GM18867 (cell line): ENCODE results near the gene ADPRS.

Experiments used
- ATAC-seq: cut with Tn5 transposase; IDR thresholded peaks from one replicate; pipeline ENCODE4 v1.9.1; 2021; ENCODE audit warnings: mild to moderate bottlenecking, moderate library complexity; ENCODE audit not compliant: unreplicated experiment

Gene ADPRS

DNA sequence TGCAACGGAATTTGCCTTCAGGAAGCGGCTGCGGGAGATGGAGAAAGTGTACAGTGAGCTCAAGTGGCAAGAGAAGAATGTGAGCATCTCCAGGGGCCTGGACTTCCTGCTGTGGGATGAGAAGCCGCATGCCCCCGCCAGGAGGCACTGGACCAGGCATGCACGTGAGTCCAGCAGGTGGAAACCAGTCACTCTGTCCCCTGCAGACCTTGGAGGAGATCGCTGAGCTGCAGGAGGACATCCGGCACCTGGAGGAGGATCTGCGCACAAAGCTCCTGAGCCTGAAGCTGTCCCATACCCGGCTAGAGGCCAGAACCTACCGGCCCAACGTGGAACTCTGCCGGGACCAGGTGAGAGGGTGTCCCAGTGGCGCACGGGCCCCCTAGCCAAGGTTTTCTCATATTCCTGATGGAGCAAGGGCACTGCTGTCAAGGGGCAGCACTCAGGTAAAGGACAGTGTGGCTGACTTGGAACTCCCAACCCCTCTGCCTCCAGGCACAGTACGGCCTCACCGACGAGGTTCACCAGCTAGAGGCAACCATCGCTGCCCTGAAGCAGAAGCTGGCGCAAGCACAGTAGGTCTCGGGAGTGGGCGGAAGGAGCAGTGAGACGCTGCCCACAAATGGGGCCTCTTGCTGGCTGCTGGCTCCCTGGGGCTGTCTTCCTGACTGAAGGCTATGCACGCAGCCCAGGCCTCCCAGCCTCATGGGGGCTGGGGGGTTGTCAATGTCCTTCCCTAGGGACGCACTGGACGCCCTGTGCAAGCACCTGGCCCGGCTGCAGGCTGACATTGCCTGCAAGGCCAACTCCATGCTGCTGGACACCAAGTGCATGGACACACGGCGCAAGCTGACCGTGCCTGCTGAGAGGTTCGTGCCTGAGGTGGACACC lies 1.2 kb upstream of the ADPRS start:
- no peak for ATAC-seq

DNA sequence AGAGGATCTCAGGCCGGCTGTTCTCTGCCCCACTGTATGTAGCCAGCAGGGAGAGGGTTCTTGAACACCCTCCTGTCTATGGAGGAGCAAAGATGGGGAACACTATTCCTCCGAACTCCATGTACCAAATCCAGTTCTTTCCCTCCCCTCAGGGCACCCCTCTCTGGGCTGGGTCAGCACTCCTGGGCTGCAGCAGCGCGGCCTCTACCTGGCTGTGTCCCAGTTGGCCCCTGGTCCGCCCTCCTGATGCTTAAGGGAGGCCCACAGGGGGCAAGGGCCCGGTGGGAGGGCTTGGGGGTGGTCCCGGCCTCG lies 471 bp upstream of the ADPRS start:
- ATAC-seq, result peak; percentile 1

DNA sequence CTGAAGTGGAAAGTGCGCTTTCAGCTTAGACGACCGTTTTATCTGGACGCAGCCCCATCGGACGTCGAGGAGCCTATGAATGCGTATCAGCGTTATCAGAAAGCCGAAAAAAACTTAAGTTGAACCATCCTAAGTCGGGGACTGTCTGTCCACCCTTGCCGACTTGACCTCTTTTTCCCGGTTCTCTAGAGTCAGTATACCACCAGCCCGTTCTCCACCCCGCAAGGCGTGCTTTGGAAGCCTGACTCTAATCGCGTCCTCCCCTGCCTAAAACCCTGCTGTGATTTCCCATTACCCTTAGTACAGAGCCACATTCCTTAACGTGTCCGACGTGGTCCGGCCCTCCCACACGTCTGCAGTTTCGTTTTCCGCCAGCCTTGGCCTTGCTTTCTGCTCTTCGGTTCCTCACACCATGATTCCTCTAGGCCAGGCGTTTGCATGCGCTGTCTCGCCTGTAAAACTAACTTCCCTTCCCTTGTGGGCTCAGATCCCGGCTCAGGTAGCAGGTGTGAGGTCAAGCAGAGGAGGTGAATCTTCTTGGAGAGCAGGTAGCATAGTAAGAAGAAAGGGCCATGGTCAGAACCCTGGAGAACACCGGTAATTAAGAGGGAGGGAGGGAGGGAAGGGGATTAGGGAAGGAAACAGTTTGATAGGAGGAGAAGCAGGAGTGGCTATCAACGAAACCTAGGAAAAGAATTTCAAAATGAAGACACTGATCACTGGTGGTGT lies 865 bp downstream of the ADPRS start:
- ATAC-seq, result no peak

DNA sequence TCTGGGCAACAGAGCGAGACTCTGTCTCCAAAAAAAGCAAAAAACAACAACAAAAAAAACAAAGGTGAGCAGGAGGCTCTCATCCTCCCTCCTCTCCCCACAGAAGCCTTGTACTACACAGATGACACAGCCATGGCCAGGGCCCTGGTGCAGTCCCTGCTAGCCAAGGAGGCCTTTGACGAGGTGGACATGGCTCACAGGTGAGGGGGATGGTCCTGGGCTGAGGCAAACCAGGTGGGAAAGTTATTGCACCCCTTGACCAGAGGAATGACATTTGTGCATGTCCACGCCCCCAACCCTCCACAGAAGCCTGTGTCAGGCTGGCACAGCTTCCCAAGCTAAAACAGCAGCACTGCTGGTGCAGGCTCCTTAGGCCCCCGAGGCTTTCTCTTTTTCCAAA lies 2.4 kb downstream of the ADPRS start:
- no peak for ATAC-seq

DNA sequence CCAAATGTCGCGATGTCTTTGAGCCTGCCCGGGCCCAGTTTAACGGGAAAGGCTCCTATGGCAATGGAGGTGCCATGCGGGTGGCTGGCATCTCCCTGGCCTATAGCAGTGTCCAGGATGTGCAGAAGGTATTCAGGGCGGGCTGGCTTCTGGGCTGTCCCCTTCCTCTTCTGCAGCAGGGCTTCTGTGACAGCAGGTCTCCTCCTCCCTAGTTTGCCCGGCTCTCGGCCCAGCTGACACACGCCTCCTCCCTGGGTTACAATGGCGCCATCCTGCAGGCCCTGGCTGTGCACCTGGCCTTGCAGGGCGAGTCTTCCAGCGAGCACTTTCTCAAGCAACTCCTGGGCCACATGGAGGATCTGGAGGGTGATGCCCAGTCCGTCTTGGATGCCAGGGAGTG lies 3.0 kb downstream of the ADPRS start:
- no peak for ATAC-seq

DNA sequence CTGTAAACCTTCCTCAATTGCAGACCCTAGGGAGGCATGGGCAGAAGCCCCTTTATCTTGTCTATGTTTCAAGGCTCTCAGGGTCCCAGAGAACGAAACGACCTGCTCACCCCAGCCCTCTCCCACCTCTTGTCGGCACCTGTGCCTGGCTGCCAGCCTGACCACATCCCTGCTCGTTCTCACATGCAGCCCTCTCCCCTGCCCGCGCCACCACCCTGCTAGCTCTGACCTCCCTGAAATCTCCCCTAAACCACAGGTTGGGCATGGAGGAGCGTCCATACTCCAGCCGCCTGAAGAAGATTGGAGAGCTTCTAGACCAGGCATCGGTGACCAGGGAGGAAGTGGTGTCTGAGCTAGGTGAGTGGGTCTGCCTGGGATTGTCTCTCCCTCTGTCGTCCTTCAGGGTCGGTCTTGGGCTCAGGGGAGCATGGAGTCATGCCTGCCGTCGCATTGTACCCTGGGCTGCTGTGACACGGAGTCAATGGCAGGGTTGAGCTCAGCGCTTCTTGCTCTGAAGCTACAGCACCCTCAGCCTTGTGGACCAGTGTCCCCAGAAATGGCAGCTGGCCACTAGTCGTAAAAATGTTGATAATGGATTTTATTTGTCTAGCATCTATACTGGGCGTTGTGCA lies 3.6 kb downstream of the ADPRS start:
- ATAC-seq, result no peak

DNA sequence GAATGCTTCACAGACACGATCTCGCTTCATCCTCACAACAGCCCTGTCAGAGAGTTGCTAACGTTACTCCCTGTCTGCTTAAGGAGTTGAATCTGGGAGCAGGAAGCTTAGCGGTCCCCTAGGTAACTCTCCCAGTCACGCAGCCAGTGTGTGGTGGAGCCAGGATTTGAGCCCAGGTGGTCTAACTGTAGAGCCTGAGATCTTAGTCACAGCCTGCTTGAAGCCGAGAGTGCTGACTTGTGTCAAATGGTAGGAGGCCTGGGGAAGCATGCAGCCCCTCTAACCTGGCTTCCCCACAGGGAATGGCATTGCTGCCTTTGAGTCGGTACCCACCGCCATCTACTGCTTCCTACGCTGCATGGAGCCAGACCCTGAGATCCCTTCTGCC lies 4.1 kb downstream of the ADPRS start:
- no peak for ATAC-seq

DNA sequence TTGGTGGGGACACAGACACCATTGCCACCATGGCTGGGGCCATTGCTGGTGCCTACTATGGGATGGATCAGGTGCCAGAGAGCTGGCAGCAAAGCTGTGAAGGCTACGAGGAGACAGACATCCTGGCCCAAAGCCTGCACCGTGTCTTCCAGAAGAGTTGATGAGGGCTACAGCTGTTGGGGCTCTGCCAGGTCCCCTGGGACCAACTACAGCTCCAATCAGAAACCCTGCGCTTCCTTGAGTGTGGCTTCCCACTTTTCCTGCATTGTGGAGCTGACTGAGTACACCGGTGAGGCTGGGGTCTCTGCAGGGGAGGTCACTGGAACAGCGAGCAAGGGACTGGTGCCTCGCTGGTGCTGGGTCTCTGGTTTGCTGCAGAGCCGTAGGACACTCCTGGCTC lies 4.5 kb downstream of the ADPRS start:
- ATAC-seq, result no peak

DNA sequence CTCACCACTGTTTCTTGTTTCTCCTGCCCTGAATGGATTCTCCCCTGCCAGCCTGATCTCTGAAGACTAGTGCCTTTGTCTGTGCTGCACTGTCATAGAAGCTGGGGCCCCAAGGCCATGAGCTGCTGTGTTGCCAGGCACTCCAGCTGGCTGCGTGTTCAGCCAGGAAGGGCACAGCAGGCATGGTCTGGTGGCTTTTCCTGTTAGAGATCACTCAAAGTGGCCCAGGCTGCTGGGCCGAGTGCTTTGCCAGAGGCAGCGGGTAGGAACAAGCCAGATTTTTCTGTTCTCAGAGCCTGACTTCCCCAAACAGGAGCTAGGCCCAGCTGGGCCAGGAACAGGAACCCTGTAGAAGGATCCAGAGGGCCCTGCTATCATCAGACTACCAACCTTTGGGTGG lies 5.2 kb downstream of the ADPRS start:
- ATAC-seq, result no peak

DNA sequence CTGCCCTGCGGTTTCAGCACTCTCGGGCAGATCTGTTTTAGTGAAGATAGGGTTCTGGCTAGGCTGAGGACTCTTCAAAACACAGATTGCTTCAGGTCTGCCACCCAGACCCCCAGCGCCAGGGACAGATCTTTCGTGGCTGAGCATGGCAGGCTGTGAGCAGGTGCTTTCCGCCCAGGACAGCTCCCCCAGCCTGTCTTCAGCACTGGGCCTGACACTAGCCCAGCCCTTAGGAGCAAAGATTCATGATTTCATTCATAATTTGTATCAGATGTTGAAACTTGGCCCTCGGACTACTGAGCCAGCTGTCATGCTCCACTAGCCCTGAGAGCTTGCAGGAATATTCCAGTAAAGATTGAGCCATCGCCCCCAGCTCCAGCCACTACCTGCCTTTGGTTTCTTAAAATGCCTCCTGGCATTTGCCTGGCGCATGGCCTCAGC lies 5.9 kb downstream of the ADPRS start:
- ATAC-seq, result no peak

DNA sequence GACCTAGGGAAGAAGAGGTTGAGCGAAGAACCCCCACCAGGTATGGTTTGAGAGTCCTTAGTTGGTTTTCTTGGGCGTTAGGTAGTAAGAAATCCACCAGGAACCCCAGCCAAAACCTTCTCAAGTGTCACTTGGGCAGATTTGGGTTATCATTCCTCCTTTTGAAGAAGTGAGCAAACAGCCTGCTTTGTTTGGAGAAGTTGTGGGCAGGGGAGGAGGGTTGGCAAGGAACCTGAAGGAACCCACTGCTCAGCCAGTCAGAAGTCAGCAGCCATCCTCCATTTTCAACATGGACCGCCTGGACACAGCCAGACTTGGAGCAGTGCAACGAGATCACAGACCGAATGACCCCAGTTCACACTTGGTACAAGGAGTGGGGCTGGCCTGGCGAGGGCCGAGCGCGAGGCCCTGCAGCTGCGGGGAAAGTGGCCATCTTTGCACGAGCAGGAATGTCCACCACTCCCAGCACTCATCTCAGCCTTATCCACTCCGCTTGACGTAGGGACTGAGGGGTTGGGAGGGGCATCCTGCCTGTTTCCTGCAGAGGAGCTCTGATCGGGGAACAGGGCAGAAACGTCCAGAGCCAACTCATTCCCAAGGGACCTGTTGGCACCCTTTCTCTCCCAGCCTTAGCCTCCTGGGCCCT lies 7.2 kb downstream of the ADPRS start:
- no peak for ATAC-seq

DNA sequence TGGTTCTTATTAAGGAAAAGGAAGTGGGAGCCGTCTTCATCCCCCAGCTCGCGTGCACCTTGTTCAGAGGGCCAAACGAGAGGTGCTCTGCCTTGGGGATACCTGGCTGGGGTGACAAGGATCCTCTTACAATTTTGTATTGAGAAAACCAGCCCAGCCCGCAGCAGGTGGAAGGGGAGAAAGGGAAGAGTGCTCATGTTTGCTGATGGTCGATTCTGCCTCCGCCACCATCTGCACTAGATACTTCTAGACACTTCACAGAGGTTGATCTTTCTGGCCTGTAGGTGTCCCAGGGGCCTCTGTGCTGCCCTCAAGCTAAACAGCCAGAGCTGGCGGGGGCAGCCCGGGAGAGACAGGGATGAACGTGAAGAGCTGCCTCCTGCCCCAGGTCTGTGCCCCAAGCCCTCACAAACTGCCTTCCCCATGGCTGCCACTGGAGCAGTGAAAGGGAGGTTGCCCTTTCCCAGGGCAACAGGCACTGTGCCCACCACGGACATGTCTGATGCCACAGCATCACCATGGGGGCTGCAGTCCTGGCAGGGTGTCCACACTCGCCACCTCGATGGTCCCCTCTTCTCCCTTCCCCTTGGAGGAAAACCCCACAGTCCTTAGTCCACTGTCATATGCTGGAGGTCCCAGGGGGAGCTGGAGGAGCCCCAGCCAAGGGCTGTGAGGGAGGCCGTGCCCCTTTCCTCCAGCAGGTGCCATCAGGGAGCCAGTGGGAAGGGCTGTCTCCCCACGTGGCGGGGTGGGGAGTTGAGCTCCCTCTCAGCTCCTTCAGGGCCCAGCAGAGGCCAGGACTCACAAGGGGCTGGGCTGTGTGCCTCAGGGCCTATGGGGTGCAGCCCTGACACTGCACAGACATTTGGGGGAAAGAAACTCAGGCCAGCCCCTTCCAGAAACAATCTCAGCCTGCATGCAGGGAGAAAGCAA lies 8.1 kb downstream of the ADPRS start:
- no peak for ATAC-seq

DNA sequence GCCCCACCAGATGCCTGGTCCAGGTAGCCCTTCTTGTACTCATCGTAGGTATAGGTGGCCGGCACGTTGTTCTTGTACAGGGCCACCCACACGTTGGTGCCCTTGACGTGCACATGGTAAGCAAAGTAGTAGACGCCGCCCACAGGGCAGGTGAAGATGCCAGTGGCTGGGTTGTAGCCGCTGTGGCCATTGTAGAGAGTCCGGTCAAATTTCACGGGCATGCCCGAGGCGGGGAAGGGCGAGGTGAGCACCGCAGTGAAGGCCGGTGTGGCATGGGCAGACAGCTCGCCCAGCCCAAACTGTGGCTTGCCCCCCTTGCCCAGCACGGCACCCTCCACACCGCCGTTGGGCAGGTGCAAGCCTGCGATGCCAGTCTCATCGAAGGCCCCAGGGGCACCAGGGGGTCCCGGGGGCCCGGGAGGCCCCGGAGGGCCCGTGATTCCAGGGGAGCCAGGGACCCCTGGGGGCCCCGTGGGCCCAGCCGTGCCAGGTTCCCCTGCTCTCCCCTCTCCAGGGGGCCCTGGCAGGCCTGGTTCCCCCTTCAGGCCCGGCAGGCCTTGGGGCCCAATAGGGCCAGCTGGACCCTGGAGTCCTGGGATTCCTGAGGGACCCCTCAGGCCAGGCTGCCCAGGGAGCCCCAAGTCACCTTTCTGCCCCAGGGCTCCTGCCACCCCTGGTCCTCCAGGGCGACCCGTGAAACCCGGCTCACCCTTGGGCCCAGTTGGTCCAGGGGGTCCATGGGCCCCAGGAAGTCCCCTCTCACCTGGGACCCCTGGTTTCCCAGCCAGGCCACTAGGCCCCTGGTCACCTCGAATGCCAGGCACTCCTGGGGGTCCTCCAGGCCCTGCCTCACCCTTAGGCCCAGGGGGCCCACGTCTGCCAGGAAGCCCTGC lies 9.2 kb downstream of the ADPRS start:
- no peak for ATAC-seq

DNA sequence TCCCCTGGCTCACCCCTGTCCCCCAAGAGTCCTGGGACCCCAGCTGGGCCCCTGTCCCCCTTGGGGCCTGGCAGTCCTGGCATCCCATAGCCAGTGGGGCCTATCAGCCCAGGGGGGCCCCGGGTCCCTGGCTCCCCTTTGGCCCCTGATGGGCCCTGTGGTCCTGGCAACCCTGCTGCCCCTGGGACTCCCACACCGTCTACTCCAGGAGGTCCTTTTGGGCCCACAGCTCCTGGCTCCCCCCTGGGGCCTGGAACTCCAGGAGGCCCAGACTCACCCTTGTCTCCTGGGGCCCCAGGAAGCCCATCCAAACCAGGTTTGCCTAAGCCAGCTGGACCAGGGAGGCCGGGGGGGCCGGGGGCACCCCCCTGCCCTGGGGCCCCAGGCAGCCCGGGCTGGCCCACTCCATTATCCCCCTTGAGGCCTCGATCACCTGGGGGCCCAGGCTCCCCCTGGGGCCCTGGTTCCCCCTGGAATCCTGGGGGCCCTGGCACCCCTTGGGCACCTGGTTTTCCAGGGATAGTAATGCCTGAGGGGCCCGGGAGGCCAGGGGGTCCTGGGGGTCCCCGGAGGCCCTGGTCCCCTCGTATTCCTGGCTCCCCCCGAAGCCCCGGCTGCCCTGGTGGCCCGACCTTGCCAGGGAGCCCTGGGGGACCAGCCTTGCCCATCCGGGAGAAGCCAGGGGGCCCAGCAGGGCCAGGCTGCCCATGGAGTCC lies 10.1 kb downstream of the ADPRS start:
- ATAC-seq, result no peak

DNA sequence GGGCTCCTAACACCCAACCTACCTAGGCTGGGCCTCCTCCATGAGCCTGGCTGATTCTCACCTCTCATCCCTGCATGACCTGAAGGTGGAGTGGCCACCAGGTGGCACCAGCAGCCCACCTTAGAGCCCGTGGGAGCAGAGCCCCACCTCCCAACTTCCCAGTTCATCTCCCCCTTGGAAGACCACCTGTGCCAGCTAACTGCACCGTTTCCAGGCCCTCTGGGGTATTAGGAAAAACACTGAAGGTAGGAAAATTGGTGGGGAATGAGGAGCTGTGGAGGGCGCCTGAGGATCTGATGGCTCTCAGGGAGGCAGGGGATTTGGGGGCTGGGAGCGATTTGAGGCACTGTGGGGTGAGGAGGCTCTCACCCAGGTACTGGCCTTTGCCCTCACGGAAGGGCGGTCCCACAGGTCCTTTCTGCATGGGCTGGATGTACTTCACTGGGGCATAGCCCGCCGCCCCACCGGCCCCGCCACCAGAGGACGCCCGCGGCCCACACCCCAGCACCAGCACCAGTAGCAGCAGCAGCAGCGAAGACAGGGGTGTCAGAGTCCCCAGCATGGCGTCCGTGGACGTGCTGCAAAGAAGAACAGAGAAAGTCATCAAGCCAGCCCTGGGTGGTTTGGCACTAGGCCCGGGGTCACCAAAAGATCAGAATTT lies 11.1 kb downstream of the ADPRS start:
- ATAC-seq, result peak; percentile 46

DNA sequence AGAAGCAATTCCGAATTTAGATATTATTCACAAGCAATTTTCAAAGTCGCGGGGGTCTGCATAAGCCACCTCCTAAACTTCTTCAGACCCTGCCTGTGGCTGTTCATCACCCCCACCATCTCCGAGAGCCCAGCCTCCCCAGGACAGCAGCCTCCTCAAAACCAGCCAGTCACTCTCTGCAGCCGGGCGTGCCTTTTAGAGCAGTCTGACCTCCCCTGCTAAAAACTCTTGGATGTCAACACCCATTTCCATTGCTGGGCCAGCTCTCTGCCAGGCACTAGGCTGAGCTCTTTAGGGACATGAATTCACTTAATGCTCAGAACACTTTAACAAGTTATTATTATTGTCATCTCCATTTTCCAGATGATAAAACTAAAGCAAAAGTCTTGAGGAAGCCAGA lies 11.7 kb downstream of the ADPRS start:
- ATAC-seq, result no peak

DNA sequence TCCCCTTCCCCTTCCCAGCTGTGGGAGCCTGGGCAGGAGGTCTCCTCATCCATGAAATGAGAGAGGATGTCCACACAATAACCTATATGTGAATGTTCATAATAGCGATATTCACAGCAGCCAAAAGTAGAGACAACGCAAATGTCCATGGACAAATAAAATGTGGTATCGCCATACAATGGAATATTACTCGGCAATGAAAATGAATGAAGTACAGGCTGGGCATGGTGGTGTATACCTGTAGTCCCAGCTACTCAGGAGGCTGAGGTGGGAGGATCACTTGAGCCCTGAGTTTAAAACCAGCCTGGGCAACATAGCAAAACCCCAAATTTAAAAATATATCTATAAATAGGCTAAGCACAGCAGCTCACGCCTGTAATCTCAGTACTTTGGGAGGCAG lies 12.9 kb downstream of the ADPRS start:
- no peak for ATAC-seq

DNA sequence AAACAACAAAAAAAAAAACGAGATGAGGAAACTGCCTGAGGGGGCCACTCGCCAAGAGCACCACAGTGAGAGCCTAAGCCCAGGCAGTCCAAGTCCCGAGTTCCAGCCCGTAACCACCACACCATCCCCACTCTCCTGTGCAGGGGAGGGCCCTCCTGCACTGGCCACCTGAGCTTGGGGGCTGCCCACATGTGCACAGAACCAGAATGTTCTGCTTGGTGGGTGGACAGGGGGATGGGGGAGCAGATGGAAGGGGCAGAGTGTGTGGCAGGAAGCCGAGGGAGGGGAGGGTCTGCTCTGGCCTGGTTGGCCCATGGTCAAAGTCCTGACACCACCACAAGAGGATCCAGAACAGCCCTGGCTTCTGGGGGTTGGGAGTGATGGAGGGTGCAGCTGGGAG lies 17.6 kb downstream of the ADPRS start:
- no peak for ATAC-seq
